Stimulated activated CD4-positive, alpha-beta T cell treated with anti-CD3 and anti-CD28 coated beads, TNF-alpha, amount 100 ng/mL, for 4 hours (primary cell): ENCODE data around the gene TFB2M.

Experiments
- DNase-seq, 3 experiments: peaks; one replicate each; pipeline ENCODE4 v3.0.0-alpha.2; 2020; ENCODE audit warnings: low read depth in 3 of 3

The TFB2M gene

DNA sequence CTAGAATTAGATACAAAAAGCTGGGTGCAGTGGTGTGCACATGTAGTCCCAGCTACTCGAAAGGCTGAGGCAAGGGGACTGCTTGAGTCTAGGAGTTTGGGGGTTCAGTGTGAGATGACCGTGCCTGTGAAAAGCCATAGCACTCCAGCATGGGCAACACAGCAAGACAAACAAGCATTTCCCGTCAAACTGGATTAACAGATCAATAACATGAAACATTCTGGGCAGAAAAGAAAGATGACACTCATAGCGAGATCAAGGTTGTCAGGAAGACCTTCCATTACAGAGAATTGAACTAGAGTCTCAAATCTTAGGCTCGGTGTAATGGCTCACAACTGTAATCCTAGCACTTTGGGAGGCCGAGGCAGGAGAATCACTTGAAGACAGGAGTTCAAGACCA, 14.0 kb downstream of the TFB2M start:
- DNase-seq, result no peak

DNA sequence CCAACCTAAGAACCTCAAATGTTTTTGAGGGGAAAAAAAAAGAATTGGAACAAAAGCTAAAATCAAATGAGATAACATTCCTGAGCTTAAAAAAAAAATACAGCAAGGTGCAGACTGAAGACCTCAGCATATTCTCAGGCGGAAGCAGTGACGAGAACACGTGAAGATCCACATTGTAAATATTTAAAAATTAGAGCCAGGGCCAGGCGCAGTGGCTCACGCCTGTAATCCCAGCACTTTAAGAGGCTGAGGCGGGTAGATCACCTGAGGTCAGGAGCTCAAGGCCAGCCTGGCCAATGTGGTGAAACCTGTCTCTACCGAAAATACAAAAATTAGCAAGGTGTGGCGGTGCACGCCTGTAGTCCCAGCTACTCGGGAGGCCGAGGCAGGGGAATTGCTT, 15.7 kb downstream of the TFB2M start:
- DNase-seq, result no peak

DNA sequence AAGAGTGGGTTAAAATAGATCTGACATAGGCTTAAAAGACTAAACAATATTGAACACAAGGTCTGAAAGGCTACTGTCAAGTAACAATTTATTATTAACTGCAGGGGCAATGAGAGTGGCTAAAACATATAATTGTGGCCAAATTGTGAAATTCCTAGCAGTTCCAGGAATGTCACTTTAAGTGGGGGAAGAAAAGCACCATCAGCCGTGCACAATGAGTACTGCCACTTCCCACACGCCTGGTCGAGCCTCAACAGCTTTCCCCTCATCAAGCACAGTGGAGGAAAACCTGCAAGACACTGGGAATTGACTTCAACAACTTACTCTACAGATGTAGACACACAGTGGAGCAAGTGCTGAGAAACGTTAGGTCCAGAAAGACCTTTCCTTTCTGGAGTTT, 16.4 kb downstream of the TFB2M start:
- no peak for DNase-seq

DNA sequence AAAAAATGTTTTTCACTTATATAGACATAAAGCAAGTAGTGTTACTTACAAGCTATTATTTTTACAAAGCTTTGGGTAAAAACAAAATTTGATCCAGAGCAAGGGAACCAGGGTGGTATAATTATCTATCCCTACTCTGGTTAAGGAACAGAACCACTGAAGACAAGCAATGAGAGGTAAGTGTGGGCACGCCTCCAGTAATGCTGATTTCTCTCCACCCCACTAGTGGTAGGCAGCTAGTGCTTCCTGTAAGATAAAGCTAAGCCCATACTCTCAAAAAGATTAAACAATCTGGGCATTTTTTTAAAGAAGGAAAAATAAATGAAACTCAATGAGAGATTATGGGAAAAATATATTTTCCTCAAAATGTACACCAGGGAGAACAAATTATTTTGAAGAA, 22.1 kb downstream of the TFB2M start:
- no peak for DNase-seq

DNA sequence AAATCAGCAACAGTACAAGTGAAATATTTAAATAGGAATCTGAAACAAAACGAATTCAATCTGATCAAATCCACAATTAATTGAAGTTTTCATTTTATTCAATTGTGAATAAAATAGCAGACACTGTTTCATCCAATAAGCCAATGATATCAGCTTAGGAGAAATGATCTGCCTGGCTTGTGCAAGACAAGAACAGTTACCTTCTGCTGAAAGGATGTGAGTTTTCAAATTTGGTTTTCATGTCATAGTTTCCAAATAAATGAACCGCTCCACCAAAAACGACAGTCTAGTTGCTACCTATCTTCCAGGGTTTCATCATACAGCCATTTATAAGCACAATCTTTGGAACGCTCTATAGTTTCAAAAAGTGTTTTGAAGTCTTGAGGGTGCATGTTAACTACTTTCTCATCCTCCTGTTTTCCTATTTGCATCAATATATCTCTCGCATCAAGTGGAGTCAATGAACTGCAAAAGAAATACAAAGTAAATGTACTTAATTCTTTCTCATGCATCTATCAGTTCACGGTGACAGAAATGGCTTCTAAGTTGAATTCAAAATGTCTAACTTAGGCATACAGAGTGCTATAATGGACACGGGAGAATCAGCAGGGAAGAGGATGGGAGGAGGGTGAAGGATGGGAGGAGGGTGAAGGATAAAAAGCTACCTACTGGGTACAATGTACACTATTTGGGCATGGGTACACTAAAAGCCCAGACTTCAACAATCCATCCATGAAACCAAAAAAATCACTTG, 25.1 kb downstream of the TFB2M start:
- DNase-seq, result no peak

DNA sequence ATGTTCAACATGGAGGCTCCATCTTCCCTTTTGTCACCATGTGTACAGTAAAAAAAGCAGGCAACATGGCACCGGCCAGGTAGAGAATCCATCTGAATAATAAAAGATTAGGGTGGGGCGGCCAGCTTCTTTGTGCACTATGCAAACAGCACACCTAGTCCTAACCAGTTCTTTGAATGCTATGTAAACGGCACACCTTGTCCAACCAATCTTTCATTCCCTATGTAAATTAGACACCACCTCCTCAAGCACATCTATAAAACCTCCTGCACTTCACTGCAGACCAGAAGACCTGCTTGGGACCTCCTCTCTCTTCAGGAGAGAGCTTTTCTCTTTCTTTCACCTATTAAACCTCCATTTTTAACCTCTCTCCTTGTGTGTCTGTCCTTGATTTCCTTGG, 28.2 kb downstream of the TFB2M start:
- DNase-seq, result no peak

DNA sequence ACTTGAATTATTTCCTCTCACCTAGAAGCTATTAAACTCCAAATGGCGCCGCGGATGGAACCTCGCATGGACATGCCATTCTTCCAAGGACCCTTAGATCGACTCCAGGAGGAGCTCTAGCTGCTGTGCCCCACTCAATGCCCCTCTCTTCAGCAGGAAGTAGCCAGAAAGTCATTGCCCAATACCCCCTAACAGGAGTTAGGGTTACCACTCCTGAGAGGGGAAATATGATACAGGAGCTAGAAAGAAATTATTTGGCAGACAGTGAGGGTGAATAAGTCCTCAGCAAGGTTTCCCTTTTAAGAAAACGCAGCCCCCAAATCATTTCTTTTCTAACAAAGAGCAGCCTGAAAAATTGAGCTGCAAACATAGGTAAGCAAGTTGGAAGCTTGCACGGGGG, 28.6 kb downstream of the TFB2M start:
- DNase-seq, result no peak

DNA sequence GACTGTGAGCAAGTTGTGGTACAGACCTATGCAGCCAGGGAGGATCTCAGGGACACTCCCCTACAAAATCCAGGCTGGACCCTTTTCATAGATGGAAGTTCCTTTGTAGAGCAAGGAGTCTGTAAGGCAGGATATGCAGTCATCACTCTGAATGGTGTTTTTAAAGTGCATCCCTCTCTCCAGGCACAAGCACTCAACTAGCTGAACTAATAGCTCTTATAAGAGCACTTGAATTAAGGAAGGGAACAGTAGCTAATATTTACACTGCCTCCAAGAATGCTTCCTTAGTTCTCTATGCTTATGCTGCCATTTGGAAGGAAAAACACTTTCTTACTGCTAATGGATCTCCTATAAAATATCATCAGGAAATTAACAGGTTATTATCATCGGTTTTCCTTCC, 31.9 kb downstream of the TFB2M start:
- DNase-seq, result no peak

DNA sequence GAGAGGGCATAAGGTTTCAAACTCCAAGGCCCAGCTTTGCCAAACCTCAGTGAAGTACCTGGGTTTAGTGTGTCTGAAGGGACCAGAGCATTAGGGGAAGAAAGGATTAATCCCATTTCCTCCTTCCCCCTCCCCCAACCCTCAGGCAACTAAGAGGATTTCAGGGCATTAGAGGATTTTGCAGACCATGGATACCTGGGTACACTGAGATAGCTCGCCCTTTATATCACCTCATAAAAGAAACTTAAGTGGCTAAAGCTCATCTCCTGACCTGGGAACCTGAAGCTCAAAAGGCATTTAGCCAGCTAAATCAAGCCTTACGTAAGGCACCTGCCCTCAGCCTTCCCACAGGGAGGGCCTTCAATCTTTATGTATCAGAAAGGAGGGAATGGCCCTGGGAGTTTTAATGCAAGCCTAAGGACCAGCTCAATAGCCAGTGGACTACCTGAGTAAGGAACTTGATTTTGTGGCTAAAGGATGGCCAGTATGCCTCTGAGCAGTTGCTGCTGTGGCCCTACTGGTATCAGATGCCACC, 32.6 kb downstream of the TFB2M start:
- DNase-seq, result no peak

DNA sequence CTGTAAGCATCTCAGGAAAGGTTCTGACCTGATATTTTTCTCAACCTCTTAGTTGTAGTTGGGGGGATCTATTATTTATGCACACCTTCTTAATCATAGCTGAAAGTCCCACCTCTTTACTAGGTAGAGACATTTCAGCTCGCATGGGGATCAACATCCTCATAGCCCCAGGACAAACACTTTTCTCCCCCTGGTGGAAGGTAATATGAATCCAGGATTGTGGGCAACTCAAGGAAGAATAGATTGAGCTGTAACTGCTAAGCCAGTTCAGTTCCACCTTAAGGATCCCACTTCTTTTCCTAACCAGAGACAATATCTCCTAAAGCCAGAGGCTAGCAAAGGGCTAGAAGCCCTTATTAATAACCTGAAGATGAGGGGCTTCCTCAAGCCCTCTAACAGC, 33.5 kb downstream of the TFB2M start:
- no peak for DNase-seq

DNA sequence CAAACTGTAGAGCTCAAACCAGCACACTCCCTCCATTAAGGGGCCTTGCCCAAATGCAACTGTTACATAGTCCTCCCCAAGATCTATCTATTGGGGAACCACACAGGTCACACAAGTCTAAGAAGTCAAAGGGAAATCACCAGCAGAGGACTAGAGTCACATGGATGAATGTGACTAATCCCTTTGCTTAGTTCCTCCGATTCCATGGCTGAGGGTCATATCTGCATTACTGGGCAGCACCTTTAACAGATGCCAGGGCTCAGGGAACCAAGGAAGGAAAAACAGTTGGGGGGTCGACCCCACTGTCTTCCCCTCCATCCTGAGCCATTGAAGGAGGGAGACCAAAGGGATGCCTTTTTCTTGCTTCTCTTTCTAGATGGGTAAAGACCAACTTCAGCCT, 35.6 kb downstream of the TFB2M start:
- no peak for DNase-seq

DNA sequence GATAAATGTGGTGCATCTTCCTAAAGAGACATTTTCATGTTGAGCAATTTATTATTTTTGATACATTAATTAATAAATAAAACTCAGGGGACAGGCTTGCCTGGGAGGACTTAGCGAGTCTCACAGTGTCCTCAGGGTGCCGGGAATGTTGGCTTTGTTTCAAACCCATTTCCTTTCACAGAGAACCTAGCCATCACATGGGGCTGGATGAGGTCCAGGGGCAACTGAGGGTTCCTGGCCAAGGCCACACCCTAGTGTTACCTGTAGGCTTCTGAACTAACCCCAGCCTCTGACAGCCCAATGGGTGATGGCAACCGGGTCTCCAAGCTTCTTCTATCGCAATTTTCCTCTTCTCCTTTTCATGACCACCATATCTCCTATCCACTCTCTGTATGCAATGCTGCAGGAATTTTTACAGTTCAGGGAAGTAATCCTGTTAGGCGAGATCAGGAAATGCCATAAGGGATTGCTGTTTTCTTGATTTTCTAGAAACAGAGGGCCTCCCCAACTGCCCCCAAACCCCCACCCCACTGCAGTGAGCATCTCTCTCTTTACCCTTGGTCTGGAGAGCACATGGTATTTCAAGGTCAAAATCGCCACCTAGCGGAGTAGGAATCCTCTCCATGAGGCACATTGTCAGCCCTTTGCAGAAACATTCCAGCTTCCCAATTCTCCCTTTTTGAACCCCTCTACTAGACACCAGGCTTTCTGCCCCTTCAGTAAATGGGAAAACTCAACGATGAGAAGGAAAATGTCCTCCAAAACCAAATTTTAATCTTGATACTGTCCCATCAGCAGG, 36.9 kb downstream of the TFB2M start:
- DNase-seq, result no peak

DNA sequence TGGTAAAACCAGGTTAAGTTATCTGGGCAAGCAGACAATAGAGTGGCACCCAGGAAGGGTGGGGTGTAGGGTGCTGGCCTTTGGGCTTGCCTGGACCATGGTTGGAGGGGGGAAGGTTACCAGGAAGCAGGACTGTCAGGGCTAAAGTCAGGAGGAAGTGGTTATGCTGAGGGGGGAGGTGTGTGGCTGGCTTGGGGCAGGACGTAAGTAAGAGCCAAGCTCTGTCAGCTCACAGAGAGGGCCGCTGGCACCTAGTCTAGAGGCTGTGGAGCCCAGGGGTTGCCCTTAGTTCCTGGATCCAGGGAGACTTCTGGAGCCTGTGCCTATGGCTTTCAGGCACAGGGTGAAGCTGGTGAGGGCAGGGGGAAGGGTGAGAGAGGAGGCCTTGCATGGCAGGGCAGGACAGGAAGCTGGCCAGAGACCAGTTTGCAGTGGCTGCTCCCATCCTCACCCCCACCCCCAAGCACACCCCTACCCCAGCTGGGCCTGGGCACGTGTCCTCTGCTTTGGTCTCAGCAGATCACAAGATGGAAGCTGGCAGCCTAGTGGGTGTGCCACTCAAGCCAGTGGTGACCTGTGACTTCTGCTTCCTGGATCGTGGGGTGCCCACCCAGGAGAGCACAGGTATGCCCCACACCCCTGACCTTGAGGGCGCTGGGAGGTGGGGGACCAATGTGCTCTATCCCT, 38.5 kb downstream of the TFB2M start:
- no peak for DNase-seq

DNA sequence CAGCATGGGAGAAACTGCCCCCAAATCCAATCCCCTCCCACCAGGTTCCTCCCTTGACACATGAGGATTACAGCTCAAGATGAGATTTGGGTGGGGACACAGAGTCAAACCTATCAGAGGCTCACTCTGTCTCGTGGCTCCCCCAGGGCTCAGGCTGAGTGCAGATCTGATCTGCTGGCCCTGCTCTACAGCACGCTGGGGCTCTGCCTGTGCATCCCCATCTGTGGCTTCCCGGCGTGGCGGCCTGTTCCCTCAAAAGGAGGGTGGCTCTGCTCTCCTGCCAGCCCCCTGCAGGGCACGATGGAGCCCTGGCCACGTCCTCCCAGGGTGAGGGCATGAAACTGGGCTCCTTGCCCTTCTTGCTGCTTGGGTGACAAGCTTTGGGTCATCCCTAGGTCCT, 39.1 kb downstream of the TFB2M start:
- no peak for DNase-seq

DNA sequence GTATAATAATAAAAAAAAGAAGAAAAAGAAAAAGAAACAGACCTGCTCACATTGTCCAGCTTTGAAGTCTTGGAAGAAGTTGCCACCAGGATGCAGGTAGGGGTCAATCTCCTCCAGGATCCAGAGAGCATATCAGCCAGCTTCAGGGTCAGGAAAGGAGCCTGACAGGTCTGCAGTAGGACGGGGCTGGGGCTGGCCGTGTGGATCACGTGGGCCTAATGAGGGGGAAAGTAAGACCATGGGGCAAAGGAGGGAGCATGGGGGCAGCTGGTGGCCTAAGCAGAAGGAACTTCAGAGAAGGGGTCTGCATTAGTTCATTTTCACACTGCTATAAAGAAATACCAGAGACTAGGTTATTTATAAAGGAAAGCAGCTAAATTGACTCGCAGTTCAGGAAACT, 39.7 kb downstream of the TFB2M start:
- DNase-seq, result no peak

DNA sequence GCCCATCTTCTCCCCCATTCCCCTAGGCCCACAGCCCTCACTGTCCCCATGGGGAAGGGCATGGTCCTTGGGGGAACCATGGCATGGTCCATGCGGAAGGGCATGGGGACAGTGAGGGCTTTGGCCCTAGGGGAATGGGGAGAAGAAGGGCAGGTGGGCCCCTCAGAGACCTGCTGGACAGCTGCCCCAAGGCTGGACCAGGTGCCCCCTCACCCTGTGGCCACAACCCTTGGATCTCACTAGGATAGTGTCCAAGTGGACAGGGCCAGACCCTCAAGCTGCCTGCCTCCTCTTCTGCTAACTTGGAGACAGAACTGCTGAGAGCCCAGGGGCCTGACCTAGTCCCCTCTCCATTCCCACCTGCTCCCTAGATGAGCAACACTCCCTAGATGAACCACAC, 46.5 kb downstream of the TFB2M start:
- no peak for DNase-seq

DNA sequence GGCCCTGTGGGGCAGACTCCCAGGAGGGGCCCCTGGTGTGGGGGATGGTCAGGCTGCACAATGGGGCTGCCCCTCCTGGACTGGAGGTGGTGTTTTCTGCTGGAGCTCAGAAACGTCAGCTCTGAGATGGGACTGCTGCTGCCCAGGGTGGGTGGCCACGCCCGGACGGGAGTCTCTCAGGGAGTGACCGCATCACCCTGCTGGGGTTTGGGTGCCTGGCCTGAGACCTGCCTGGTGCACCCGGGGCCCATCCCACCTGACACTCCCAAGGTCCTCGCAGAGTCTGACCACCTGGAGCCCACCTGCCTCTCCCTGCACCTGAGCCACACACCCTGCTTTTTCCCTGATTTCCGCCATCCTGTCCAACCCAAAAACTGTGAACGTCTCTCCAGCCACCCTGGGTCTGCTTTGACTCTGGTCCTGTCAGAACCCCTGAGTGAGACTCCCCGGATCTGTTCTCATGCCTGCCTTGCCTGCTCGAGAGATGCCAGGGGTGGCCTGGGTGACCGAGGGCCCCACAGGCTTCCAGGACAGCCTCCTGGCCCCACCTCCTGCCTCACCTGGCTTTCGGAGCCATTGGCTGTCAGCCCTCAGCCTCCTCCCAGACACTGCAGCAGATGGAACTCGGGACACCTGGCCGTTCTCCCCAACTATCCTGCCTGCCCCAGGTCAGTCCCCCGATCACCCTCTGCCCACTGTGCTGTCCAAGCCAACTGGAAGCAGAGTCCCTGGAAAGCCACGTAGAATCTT, 47.4 kb downstream of the TFB2M start:
- no peak for DNase-seq

DNA sequence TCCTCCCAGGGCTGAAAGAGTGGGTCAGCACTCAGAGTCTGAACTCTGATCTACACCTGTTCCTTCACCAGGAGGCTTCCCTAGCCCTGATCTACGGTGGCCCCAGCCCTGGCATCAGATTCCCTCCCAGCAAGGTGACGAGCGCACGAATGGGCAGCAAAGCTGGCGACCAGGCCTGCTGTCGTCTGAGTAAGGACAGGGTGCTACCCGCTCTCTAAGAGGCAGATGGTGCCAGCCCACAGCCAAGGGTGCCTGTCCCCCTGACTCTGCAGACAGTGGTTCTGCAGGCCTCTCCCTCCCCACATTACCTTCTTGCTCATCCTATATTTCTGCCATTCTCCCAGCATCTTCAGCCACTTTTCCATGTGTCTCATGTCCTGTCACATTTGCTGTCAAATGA, 48.7 kb downstream of the TFB2M start:
- DNase-seq, result no peak

DNA sequence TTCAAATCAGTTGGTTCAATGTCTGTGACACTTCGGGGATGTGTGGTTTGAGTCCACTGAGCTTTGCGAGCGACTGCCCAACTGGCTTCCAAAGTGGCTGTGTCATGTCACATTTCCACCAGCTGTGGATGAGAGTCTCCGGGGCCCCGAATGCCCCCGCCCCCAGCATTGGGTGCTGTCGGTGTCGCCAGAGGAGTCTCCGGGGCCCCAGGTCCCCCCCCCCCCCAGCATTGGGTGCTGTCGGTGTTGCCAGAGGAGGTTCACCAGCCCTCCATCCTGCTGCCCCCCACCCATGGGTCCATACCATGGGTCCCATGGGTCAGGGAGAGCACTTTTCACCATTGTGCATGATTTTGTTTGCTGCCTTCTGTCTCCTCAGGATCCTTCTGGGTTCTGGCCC, 49.9 kb downstream of the TFB2M start:
- no peak for DNase-seq

DNA sequence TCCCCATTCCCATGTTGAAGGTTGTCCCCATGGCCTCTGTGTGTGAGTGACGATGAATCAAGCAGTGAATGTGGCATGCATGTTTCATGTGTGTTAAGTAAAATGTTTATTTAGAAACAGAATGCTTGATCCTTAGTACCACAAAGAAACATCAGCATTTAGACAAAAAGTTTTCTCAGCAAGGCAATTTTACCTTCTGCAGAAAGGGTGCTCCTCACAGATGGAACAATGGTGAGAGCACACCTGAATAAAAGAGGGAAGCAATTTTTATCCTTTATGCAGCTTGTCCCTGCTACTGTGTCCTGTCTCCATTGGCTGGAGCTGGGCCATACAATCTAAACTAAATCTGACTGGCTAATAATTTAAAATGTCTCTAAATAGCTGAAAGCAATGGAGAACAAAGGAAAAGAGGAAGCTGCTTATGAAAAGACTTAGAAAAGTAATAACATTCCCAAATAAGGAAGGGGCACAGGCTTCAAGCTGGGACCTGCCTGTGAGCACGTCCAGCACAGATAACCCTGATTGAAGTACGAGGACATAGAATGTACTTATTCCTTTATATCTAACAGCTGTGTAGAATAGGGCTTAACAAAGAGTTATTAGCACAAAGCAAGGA, 50.6 kb downstream of the TFB2M start:
- DNase-seq, result no peak

DNA sequence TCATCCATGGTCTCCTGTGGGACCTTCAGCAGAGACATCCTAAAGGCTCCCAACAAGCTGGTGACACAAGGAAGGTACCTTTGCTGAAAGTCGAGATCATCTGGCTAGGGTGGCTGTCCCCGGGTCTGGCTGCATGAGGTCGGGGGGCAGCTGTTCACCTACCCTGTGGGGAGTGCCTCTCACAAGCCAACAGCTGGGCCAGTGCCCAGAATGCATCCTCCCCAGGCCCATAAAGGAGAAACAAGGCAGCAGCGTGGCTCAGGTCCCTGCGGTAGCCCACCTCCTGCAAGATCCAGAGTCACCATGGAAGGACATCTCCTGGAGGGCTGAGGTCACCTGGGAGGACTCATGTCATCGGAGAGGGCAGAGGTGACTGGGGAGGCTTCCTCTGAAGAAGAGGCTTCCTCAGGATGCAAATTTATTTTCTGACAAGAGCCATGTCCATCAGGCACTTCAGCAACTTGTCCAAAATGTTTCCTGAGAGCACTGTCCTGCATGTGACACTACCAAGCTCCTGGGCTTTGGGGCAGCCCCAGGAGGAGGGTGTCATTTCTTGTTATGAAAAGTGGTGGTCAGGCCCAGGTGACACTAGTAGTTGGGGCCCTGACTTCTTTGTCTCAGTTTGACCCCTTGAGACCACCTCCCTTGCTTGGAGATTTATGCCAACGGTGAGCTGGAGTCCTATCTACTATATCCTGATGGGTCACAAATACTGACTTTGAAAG, 52.3 kb downstream of the TFB2M start:
- no peak for DNase-seq
